Stimulated activated CD4-positive, alpha-beta T cell treated with anti-CD3 and anti-CD28 coated beads, Interleukin-1b, Interleukin-23, amount 100 ng/mL, for 1 hour (primary cell): ENCODE results near the gene BEAN1.

Experiments
- DNase-seq, 2 donors: peaks; one replicate each; pipeline ENCODE4 v3.0.0-alpha.2; 2020; ENCODE audit warnings: low read depth in 2 of 2

BEAN1 gene

GRCh38 chr16:66419527-66419926 lies 7.6 kb upstream of the BEAN1 start:
- no peak for DNase-seq

DNA sequence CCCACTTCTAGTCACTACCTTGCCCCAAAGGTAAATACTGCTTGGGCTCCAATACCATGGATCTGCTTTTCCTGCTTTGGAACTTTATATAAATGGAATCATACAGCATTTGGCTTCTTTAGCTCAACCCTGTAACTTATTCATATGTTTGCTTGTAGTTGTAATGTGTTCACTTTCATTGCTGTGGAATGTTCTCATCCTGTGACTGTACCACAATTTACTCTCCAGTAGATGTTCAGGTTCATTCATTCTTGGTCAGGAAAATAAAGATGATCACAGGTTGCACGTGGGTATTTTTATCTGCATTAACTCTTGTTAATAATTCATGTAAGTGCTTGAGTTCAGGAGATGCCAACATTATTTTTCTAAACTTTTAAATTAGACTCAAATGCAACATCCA lies 6.7 kb upstream of the BEAN1 start:
- no peak for DNase-seq

- DNase-seq = no peak
Observed at GRCh38 chr16:66421891-66422290, 5.2 kb upstream of the BEAN1 start.

DNA sequence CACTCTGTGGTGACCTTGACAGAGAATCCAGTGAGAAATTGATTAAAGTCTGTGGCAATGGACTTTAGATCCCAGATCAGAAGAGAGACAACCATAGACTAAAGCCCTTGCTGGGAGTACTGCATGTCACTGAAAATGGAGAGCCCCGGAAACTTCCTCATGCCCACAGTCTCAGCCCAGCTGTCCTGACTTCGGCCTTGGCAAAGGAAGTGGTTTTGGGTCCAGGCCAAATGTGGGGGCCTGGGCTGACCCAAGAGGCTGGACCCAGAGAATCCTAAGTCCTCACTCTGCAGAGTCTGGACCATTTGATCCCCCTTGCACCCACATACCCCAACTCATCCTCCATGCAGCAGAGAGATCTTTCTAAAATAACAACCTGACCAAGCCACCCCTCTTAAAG lies 4.7 kb upstream of the BEAN1 start:
- no peak for DNase-seq

GRCh38 chr16:66423177-66423576 lies 3.9 kb upstream of the BEAN1 start:
- no peak for DNase-seq

DNA sequence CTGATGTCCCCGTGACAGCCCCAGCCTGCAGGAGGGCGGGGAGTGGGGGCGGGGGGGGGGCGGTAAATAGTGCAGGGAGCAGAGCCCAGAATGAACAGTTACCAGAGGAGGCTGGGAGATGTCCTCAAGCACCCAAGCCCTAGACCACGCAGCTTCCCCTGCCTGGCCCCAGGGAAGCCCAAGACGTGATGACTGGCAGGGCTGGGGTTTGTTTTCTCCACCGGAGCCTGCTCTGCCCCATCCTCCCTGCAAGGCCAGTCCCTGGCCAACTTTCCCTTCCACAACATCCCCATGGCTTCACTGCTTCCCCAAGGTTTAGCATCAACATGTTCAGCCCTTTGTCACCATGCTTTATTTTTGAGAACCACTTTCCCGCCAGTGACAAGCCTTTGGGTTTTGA lies 1.4 kb upstream of the BEAN1 start:
- DNase-seq = no peak

- DNase-seq = no peak
Observed at GRCh38 chr16:66426112-66427035, 721 bp upstream of the BEAN1 start.

GRCh38 chr16:66427871-66428681 lies 981 bp downstream of the BEAN1 start:
- no peak for DNase-seq

- DNase-seq = no peak
Observed at GRCh38 chr16:66428682-66429251, 1.7 kb downstream of the BEAN1 start.

- DNase-seq = no peak
Observed at GRCh38 chr16:66429290-66429962, 2.3 kb downstream of the BEAN1 start.

GRCh38 chr16:66430214-66430613 lies 3.1 kb downstream of the BEAN1 start:
- no peak for DNase-seq

DNA sequence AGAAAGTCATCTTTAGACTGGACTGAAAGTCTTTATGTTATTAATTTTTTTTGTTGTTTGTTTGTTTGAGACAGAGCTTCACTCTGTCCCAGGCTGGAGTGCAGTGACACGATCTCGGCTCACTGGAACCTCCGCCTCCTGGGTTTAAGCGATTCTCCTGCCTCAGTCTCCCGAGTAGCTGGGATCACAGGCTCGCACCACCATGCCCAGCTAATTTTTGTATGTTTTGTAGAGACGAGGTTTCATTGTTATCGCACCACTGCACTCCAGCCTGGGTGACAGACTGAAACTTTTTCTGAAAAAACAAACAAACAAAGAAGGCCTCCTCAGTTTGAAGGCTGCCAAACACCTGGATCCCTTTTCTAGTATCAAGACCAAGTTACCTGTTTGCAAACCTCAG lies 4.7 kb downstream of the BEAN1 start:
- DNase-seq = no peak

DNA sequence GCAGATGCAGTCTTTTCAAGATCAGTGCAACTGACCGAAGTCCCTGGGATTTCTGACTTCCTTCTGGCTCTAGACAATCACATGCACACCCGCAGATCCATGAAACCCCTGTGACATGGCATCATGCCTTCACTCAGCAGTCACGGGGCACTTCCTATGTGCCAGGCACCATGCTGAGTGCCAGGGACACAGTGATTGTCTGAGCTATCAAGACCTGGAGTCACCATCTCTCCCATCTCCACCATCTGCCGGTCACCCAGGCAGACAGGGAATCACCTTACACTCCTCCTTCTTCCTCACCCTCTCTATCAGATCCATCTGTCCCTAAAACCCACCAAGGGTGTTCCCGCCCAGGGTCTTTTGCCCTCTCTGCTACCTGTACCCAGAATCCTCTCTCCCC lies 5.3 kb downstream of the BEAN1 start:
- DNase-seq = no peak

DNA sequence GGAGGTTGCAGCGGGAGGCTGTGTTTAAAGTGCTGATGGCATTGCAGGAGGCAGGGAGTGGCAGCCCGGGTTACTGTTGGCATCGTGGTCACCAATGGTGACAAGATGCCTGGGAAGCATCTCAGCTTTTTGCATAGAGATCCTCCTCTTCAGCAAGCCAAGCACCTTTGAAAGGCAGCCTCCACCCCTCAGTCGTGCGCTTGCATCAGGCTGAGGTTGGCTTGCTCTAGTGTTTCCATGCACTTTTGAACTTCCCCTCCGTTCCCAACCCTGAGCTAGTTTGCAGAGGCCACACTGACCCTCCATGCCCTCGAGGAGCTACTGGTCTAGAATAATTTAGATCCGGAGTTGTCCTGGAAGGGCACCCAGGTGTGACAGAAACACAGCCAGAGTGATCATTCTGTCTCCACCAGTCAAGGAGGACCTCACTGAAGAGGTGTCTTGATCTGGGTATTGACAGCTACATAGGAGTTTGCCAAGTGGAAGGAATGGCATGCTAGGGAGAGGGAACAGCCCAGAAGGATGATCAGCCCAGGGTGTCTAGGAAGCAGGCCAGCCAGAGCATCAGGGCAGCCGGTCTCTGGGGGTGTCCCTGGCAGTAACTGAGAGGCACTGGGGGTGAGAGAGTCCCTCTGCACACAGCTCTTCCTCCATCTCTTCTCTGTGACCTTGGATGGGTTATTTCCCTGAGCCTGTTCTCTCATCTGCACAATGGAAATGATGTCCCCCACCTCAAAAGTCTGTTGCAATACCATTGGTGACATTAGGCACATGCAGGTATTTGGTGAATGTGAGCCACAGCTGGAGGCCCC lies 7.7 kb downstream of the BEAN1 start:
- no peak for DNase-seq

GRCh38 chr16:66435896-66436295 lies 8.8 kb downstream of the BEAN1 start:
- no peak for DNase-seq

- no peak for DNase-seq
Observed at GRCh38 chr16:66437391-66437945, 10.4 kb downstream of the BEAN1 start.

DNA sequence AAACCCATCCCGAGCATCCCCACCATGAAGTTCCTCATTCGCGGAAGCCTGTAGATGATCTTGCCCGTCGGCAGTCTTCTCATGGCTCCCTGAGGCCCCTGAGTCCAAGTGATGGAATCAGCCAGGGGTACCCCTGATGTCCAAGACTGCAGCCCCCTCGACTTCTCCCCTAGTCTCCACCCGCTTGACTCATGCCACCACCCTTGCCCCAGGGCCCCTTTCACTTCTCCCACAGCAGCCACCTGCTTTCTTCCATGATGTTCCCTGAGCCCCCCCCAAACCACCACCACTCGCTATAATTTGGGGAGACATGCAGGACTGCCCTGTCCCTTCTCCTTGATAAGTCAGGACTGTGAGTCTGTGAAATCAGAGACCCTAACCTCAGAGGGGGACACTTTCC lies 11.4 kb downstream of the BEAN1 start:
- no peak for DNase-seq

DNA sequence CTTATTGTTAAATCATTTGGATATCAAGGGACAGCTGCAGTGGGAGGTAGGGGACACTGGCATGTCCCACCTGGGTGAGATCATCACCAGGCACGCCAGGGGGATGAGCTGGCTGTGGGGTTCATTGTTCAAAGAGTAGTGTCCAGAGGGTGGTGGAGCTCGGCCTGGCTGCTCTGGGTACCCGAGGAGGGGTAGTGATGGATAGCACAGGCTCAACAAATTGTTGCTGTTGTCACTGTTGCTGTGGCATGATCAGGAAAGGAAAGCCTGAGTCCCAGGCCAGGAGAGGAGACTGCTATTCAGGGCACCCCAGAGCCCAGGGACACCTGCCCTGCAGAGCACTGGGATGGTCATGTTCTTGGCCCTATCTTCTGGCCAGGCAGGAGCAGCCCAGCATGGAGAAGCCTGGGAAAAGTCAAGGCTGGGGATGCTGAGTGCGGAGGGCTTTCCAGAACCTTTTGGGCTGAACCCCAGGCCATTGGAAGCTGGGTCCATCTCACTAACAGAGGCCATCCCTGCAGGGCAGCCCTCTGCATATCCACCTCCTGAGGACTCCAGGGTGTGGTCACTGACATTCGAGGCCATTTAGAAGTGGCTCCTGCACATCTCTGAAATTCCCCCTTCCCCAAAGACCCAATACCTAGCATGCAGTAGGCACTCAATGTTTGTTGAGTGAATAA lies 12.1 kb downstream of the BEAN1 start:
- DNase-seq = no peak

GRCh38 chr16:66440271-66440802 lies 13.2 kb downstream of the BEAN1 start:
- no peak for DNase-seq

DNA sequence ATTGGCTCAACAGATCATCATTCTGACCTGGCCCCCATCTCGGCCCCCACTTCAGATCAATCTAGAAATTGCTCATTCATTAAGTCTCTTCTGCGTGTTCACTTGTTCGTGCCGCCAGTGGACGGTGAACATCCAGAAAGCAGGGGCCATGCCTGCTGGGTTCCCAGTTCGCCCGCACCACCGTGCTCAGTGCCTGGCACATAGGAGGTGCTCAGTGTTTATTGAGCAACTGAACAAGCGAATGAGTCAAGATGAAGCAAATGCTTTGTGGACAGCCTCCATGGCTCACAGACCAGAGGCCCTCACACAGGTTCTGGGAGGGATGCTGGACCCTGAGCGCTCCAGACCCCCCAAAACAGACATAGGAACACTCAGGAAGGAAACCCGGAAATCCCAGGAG lies 13.9 kb downstream of the BEAN1 start:
- no peak for DNase-seq
